CD4-positive, alpha-beta T cell treated with Interleukin-10 for 1 hour (primary cell): ENCODE data around the gene SF3A1.
"Not testable (repeated sequence)": the region's sequence is repeated elsewhere in the genome, so short reads cannot be mapped to it uniquely, and the experiment has no call there.

Source experiments
- DNase-seq: peaks from one replicate; pipeline ENCODE4 v3.0.0-alpha.2; 2020

Gene SF3A1

GRCh38 chr22:30344447-30345200 is 12.1 kb downstream of the SF3A1 start:
- peak; percentile 30 for DNase-seq

- no peak for DNase-seq
These were observed 15.6 kb downstream of the SF3A1 start for GRCh38 chr22:30340911-30341685.

GRCh38 chr22:30338802-30339201 is 17.9 kb downstream of the SF3A1 start:
- no peak for DNase-seq

- not testable (repeated sequence) for DNase-seq
These were observed 18.4 kb downstream of the SF3A1 start for GRCh38 chr22:30338341-30338740.

- no peak for DNase-seq
These were observed 19.3 kb downstream of the SF3A1 start for GRCh38 chr22:30337461-30337778.

- no peak for DNase-seq
These were observed 19.8 kb downstream of the SF3A1 start for GRCh38 chr22:30336752-30337460.

GRCh38 chr22:30335236-30335635 is 21.5 kb downstream of the SF3A1 start:
- no peak for DNase-seq

- DNase-seq: no peak
These were observed 22.0 kb downstream of the SF3A1 start for GRCh38 chr22:30334646-30335045.

- no peak for DNase-seq
These were observed 23.0 kb downstream of the SF3A1 start for GRCh38 chr22:30333707-30334087.

GRCh38 chr22:30332994-30333706 is 23.5 kb downstream of the SF3A1 start:
- DNase-seq: no peak

GRCh38 chr22:30332551-30332950 is 24.1 kb downstream of the SF3A1 start:
- no peak for DNase-seq

GRCh38 chr22:30328466-30329049 is 28.1 kb downstream of the SF3A1 start:
- DNase-seq: no peak

GRCh38 chr22:30327864-30328345 is 28.8 kb downstream of the SF3A1 start:
- DNase-seq: no peak

GRCh38 chr22:30326706-30327362 is 29.9 kb downstream of the SF3A1 start, which contains the start of gene TBC1D10A:
Gene TBC1D10A (minus strand): TSS chr22:30326941. CDS start chr22:30326881, 60 bp downstream.
- DNase-seq: peak; percentile 95

- peak; percentile 31 for DNase-seq
These were observed 30.4 kb downstream of the SF3A1 start for GRCh38 chr22:30326255-30326705.

- DNase-seq: no peak
These were observed 30.9 kb downstream of the SF3A1 start for GRCh38 chr22:30325724-30326254.

- DNase-seq: no peak
These were observed 31.5 kb downstream of the SF3A1 start for GRCh38 chr22:30325065-30325720.

- peak; percentile 50 for DNase-seq
These were observed 32.5 kb downstream of the SF3A1 start for GRCh38 chr22:30324014-30324730.

- DNase-seq: no peak
These were observed 33.4 kb downstream of the SF3A1 start for GRCh38 chr22:30323246-30323645.

- DNase-seq: no peak
These were observed 35.2 kb downstream of the SF3A1 start for GRCh38 chr22:30321461-30321860.
